Central memory CD8-positive, alpha-beta T cell (primary cell): ENCODE data around the gene STC2.

Experiments used
- ATAC-seq: fragments of 150-1000 bp; cut with Tn5 transposase; replicated peaks from 2 replicates; pipeline ENCODE4 v1.10.0; 2022; ENCODE audit warnings: mild to moderate bottlenecking, moderate FRiP score, moderate number of reproducible peaks; ENCODE audit not compliant: poor library complexity, severe bottlenecking; ENCODE audit errors: extremely low read depth
- DNase-seq, 2 donors: peaks; one replicate each; pipeline ENCODE4 v3.0.0; 2021; ENCODE audit warnings: low spot score in 2 of 2
- H3K27ac Mint-ChIP-seq: one replicate; pipeline ENCODE4 v1.8.0; 2022; ENCODE audit warnings: low read depth, mild to moderate bottlenecking, moderate library complexity, mixed read lengths
- H3K27me3 Mint-ChIP-seq: one replicate; pipeline ENCODE4 v1.8.0; 2022; ENCODE audit warnings: mixed read lengths
- H3K36me3 Mint-ChIP-seq: one replicate; pipeline ENCODE4 v1.8.0; 2022; ENCODE audit warnings: mild to moderate bottlenecking, moderate library complexity, mixed read lengths; ENCODE audit not compliant: insufficient read depth
- H3K4me1 Mint-ChIP-seq: one replicate; pipeline ENCODE4 v1.8.0; 2022; ENCODE audit warnings: mixed read lengths
- H3K4me3 Mint-ChIP-seq: one replicate; pipeline ENCODE4 v1.8.0; 2022; ENCODE audit warnings: mild to moderate bottlenecking, moderate library complexity, mixed read lengths
- H3K9me3 Mint-ChIP-seq: one replicate; pipeline ENCODE4 v1.8.0; 2022; ENCODE audit warnings: mixed read lengths

The STC2 gene

DNA sequence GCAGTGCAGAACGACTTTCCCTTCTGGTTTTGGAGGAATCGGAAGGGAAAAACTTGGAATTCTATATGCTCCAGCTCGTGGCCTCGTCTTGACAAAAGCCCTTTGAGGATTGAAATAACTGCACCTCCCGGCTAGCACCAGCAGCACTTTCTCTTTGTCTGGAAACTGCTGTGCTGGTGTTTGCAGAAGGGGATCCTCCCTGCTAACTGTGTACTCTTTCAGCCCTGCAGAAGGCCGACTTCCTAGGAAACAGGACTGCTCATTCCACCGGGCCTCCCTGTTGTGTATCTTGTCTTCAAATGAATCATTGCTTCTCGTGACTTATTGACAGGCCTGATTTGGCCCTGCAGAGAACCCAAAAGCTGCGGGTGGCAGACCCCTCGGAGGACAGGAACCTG, 23.6 kb downstream of the STC2 start:
- Mint-ChIP-seq H3K4me3 (no peak overlapping the region), H3K27me3 (peaks cover 74% of the 10 kb centered on the region), H3K27ac (no peak overlapping the region), H3K9me3 (no peaks in the 10 kb centered on the region), H3K36me3 (peaks cover 1% of the 10 kb centered on the region), H3K4me1 (no peaks in the 10 kb centered on the region)
- DNase-seq (no peak), ATAC-seq (no peak)

GRCh38 chr5:173303878-173304590, 24.2 kb downstream of the STC2 start:
- H3K27me3 Mint-ChIP-seq: peaks cover 74% of the 10 kb centered on the region
- no peaks in the 10 kb centered on the region for H3K4me1 Mint-ChIP-seq
- no peak for DNase-seq
- H3K27ac Mint-ChIP-seq: no peak overlapping the region
- H3K9me3 Mint-ChIP-seq: no peaks in the 10 kb centered on the region
- H3K4me3 Mint-ChIP-seq: no peak overlapping the region
- peaks cover 1% of the 10 kb centered on the region for H3K36me3 Mint-ChIP-seq
- ATAC-seq: no peak

- Mint-ChIP-seq H3K27me3 (peaks cover 68% of the 10 kb centered on the region), H3K27ac (no peak overlapping the region)
Measured at GRCh38 chr5:173302546-173303155, 25.6 kb downstream of the STC2 start.

GRCh38 chr5:173301695-173302545, 26.3 kb downstream of the STC2 start:
- Mint-ChIP-seq H3K27ac (no peak overlapping the region), H3K36me3 (no peaks in the 10 kb centered on the region), H3K4me3 (no peak overlapping the region), H3K9me3 (no peaks in the 10 kb centered on the region), H3K27me3 (peaks cover 67% of the 10 kb centered on the region), H3K4me1 (no peaks in the 10 kb centered on the region)
- ATAC-seq: no peak
- no peak for DNase-seq

More at GRCh38 chr5:173302546-173303155, 25.6 kb downstream of the STC2 start:
- no peak for DNase-seq
- ATAC-seq: no peak
- no peaks in the 10 kb centered on the region for H3K4me1 Mint-ChIP-seq
- H3K4me3 Mint-ChIP-seq: no peak overlapping the region
- no peaks in the 10 kb centered on the region for H3K9me3 Mint-ChIP-seq
- H3K36me3 Mint-ChIP-seq: no peaks in the 10 kb centered on the region

DNA sequence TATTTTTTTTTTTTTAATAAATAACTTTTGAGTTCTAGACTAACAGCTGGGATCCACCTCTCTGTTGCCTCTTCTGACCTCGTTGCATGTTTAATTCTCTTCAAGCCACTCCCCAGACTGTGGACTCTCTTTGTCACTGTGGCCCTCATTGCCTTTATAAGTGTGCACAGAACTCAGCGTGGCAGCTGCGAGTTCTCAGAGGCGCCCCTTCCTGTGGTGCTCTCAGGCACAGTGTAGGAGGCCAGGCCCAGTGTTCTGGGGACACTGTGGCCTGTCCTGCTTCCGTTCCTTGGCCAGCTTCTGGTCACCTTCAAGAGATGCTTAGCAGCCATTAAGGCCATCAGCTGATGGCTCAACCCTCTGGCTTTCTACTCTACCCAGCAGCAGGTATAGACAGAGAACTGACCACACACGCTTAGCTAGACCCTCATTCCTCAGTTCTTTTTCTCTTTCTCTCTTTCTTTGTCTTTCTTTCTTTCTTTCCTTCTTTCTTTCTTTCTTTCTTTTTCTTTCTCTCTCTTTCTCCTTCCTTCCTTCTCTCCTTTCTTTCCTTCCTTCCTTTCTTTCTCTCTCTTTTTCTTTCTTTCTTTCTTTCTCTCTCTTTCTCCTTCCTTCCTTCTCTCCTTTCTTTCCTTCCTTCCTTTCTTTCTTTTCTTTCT, 27.7 kb downstream of the STC2 start:
- Mint-ChIP-seq H3K4me3 (no peak overlapping the region), H3K9me3 (no peaks in the 10 kb centered on the region), H3K27me3 (peaks cover 57% of the 10 kb centered on the region), H3K36me3 (no peaks in the 10 kb centered on the region), H3K27ac (no peak overlapping the region), H3K4me1 (no peaks in the 10 kb centered on the region)
- DNase-seq (no peak), ATAC-seq (no peak)

- ATAC-seq (no peak), DNase-seq (no peak)
- Mint-ChIP-seq H3K4me3 (no peak overlapping the region), H3K36me3 (no peaks in the 10 kb centered on the region), H3K9me3 (no peaks in the 10 kb centered on the region), H3K27ac (no peak overlapping the region), H3K4me1 (peaks cover under 1% of the 10 kb centered on the region), H3K27me3 (peaks cover 63% of the 10 kb centered on the region)
Measured at GRCh38 chr5:173299820-173300219, 28.4 kb downstream of the STC2 start.

- Mint-ChIP-seq H3K27ac (no peak overlapping the region), H3K4me3 (no peak overlapping the region), H3K4me1 (peaks cover 14% of the 10 kb centered on the region), H3K27me3 (peaks cover 64% of the 10 kb centered on the region), H3K36me3 (no peaks in the 10 kb centered on the region), H3K9me3 (no peaks in the 10 kb centered on the region)
- ATAC-seq (no peak), DNase-seq (no peak)
Measured at GRCh38 chr5:173298213-173298926, 29.8 kb downstream of the STC2 start.

- no peak for DNase-seq
- Mint-ChIP-seq H3K9me3 (no peaks in the 10 kb centered on the region), H3K36me3 (no peaks in the 10 kb centered on the region), H3K27me3 (peaks cover 59% of the 10 kb centered on the region), H3K27ac (no peak overlapping the region), H3K4me1 (peaks cover 14% of the 10 kb centered on the region), H3K4me3 (no peak overlapping the region)
- ATAC-seq: no peak
Measured at GRCh38 chr5:173297813-173298212, 30.4 kb downstream of the STC2 start.

DNA sequence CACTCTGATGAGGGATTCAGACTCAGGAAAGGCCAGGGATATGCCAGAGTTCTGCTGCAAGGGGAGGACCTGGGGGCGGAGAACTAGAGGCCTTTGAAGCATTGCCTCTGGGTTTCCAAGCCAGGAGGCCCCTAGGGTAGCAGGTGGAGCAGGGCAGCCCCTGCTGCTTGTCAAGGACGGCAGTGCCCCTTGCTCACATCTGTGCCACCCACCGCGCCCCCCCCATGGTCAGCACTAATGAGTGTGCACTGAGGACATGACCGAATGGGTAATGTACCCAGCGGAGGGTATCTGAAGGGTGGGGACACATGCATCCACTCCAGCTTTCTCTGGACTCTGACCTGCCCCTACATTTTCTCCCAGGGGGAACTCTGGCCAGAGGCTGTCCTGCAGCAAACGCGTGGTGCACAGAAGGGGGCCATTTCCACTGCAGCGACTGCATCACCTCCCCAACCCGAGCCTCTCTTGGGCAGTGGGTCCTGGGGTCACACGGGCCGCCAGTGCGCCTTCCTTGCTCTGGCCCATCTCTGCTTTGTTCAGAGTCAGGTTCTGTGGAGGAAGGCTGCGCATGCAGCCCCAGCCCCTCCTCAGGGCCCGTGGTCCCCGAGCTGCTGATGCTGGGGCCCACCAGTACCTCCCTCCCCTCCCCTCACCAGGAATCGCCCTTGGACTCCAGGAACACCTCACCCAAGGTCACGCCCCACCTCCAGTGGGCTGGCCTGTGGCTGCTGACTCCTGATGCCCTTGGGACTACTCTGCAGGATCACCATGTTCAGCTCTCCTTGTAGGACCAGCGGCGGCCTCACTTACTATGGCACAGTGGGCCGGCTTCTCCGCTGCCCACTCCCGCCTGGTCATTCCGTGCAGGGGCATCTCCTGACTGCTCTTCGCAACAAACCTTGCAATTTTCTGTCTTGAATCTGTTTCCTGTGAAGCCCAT, 31.2 kb downstream of the STC2 start:
- Mint-ChIP-seq H3K27ac (no peak overlapping the region), H3K27me3 (peaks cover 61% of the 10 kb centered on the region), H3K9me3 (no peaks in the 10 kb centered on the region), H3K36me3 (no peaks in the 10 kb centered on the region), H3K4me3 (no peak overlapping the region), H3K4me1 (peaks cover 14% of the 10 kb centered on the region)
- no peak for DNase-seq
- ATAC-seq: no peak

GRCh38 chr5:173295796-173296195, 32.4 kb downstream of the STC2 start:
- no peak overlapping the region for H3K27ac Mint-ChIP-seq
- no peak for DNase-seq
- peaks cover 14% of the 10 kb centered on the region for H3K4me1 Mint-ChIP-seq
- H3K27me3 Mint-ChIP-seq: peaks cover 63% of the 10 kb centered on the region
- no peak overlapping the region for H3K4me3 Mint-ChIP-seq
- H3K9me3 Mint-ChIP-seq: no peaks in the 10 kb centered on the region
- ATAC-seq: no peak
- no peaks in the 10 kb centered on the region for H3K36me3 Mint-ChIP-seq

- H3K27me3 Mint-ChIP-seq: peaks cover 63% of the 10 kb centered on the region
- no peak for DNase-seq
- no peaks in the 10 kb centered on the region for H3K36me3 Mint-ChIP-seq
- H3K9me3 Mint-ChIP-seq: no peaks in the 10 kb centered on the region
- H3K27ac Mint-ChIP-seq: no peak overlapping the region
- H3K4me3 Mint-ChIP-seq: peak overlapping the region; percentile 58
- H3K4me1 Mint-ChIP-seq: peaks cover 14% of the 10 kb centered on the region
- ATAC-seq: no peak
Measured at GRCh38 chr5:173294673-173295320, 33.4 kb downstream of the STC2 start.
